Muscle layer of colon (tissue), 2 donors: ENCODE data around the gene CTSW.
A peak's percentile ranks its signal among the peaks of the same experiment; 100 is the strongest.

ENCODE experiments used
- H3K27ac ChIP-seq: one replicate; pipeline ENCODE4 v1.7.0; 2013; ENCODE audit warnings: low read depth, mild to moderate bottlenecking, low read length, moderate library complexity
- H3K27me3 ChIP-seq, 2 donors: one replicate each; pipeline ENCODE4 v1.7.0; 2013; ENCODE audit warnings: low read length in 2 of 2, mild to moderate bottlenecking in 2 of 2; ENCODE audit not compliant: insufficient read depth in 2 of 2, control insufficient read depth in 1 of 2
- H3K36me3 ChIP-seq: one replicate; pipeline ENCODE4 v1.7.0; 2013; ENCODE audit warnings: mild to moderate bottlenecking, low read length; ENCODE audit not compliant: insufficient read depth
- H3K4me1 ChIP-seq: one replicate; pipeline ENCODE4 v1.7.0; 2013; ENCODE audit warnings: mild to moderate bottlenecking, low read length; ENCODE audit not compliant: insufficient read depth
- H3K4me3 ChIP-seq, 2 donors: one replicate each; pipeline ENCODE4 v1.7.0; 2013; ENCODE audit warnings: low read length in 2 of 2, low read depth in 1 of 2, mild to moderate bottlenecking in 1 of 2, moderate library complexity in 1 of 2
- H3K9ac ChIP-seq: one replicate; pipeline ENCODE4 v1.7.0; 2013; ENCODE audit warnings: low read length
- H3K9me3 ChIP-seq: one replicate; pipeline ENCODE4 v1.7.0; 2013; ENCODE audit warnings: mild to moderate bottlenecking, low read length
- donor health status: abdominal sarcoma.
- donor health status: Adenocarcinoma of cecum.

CTSW gene

GRCh38 chr11:65850217-65851082 lies 29.2 kb upstream of the CTSW start:
- no peaks in the 10 kb centered on the region for H3K27me3 ChIP-seq
- H3K27ac ChIP-seq = no peak overlapping the region

GRCh38 chr11:65851083-65851579 lies 28.5 kb upstream of the CTSW start:
- H3K4me1 ChIP-seq = peaks cover 18% of the 10 kb centered on the region
- no peaks in the 10 kb centered on the region for H3K9me3 ChIP-seq
- H3K27ac ChIP-seq = no peak overlapping the region
- peaks cover 55% of the 10 kb centered on the region for H3K36me3 ChIP-seq
- H3K27me3 ChIP-seq = no peaks in the 10 kb centered on the region
- H3K9ac ChIP-seq = no peak overlapping the region
- H3K4me3 ChIP-seq = no peak overlapping the region

More at GRCh38 chr11:65850217-65851082, 29.2 kb upstream of the CTSW start:
- peaks cover 48% of the 10 kb centered on the region for H3K36me3 ChIP-seq
- no peaks in the 10 kb centered on the region for H3K9me3 ChIP-seq
- peaks cover 12% of the 10 kb centered on the region for H3K4me1 ChIP-seq
- no peak overlapping the region for H3K4me3 ChIP-seq
- no peak overlapping the region for H3K9ac ChIP-seq

- Histone ChIP-seq H3K9me3 (no peaks in the 10 kb centered on the region), H3K4me1 (peaks cover 24% of the 10 kb centered on the region), H3K36me3 (peaks cover 57% of the 10 kb centered on the region), H3K4me3 (no peak overlapping the region), H3K27ac (no peak overlapping the region), H3K9ac (no peak overlapping the region), H3K27me3 (no peaks in the 10 kb centered on the region)
Measured at GRCh38 chr11:65851811-65852507, 27.7 kb upstream of the CTSW start.

GRCh38 chr11:65852508-65853245 lies 27.0 kb upstream of the CTSW start:
- Histone ChIP-seq H3K36me3 (peaks cover 57% of the 10 kb centered on the region), H3K9me3 (no peaks in the 10 kb centered on the region), H3K27me3 (no peaks in the 10 kb centered on the region), H3K27ac (no peak overlapping the region), H3K4me1 (peaks cover 24% of the 10 kb centered on the region), H3K4me3 (no peak overlapping the region), H3K9ac (no peak overlapping the region)

GRCh38 chr11:65853246-65853979 lies 26.2 kb upstream of the CTSW start:
- Histone ChIP-seq H3K9me3 (no peaks in the 10 kb centered on the region), H3K4me3 (no peak overlapping the region), H3K9ac (no peak overlapping the region), H3K4me1 (peaks cover 24% of the 10 kb centered on the region), H3K36me3 (peaks cover 57% of the 10 kb centered on the region), H3K27me3 (no peaks in the 10 kb centered on the region), H3K27ac (no peak overlapping the region)

GRCh38 chr11:65854161-65854592 lies 25.5 kb upstream of the CTSW start:
- H3K27ac ChIP-seq = no peak overlapping the region
- peaks cover 24% of the 10 kb centered on the region for H3K4me1 ChIP-seq
- H3K27me3 ChIP-seq = no peaks in the 10 kb centered on the region
- H3K9ac ChIP-seq = no peak overlapping the region
- H3K4me3 ChIP-seq = no peak overlapping the region
- peaks cover 57% of the 10 kb centered on the region for H3K36me3 ChIP-seq
- no peaks in the 10 kb centered on the region for H3K9me3 ChIP-seq

GRCh38 chr11:65854852-65855837 lies 24.5 kb upstream of the CTSW start:
- H3K27ac ChIP-seq = no peak overlapping the region

GRCh38 chr11:65855927-65856363 lies 23.7 kb upstream of the CTSW start:
- peak overlapping the region; percentile 79 for H3K9ac ChIP-seq
- H3K27ac ChIP-seq = no peak overlapping the region
- H3K36me3 ChIP-seq = peaks cover 52% of the 10 kb centered on the region
- no peaks in the 10 kb centered on the region for H3K9me3 ChIP-seq
- H3K4me1 ChIP-seq = peaks cover 25% of the 10 kb centered on the region
- peak overlapping the region; percentile 68 to 89 for H3K4me3 ChIP-seq
- no peaks in the 10 kb centered on the region for H3K27me3 ChIP-seq

More at GRCh38 chr11:65854852-65855837, 24.5 kb upstream of the CTSW start:
- no peak overlapping the region for H3K9ac ChIP-seq
- H3K4me1 ChIP-seq = peaks cover 24% of the 10 kb centered on the region
- peaks cover 57% of the 10 kb centered on the region for H3K36me3 ChIP-seq
- no peaks in the 10 kb centered on the region for H3K27me3 ChIP-seq
- no peaks in the 10 kb centered on the region for H3K9me3 ChIP-seq
- no peak overlapping the region for H3K4me3 ChIP-seq

- Histone ChIP-seq H3K4me3 (peak overlapping the region; percentile 68 to 89), H3K4me1 (peaks cover 34% of the 10 kb centered on the region), H3K27ac (peak overlapping the region; percentile 96), H3K9me3 (no peaks in the 10 kb centered on the region), H3K36me3 (peaks cover 45% of the 10 kb centered on the region), H3K27me3 (no peaks in the 10 kb centered on the region), H3K9ac (peak overlapping the region; percentile 79)
Measured at GRCh38 chr11:65856689-65857499, 22.7 kb upstream of the CTSW start.
